NB4 (cell line): ENCODE results near the gene SRSF12.

Experiments used
- MYC ChIP-seq: IDR thresholded peaks from 2 replicates; pipeline ENCODE4 v1.6.1; 2011; ENCODE audit warnings: low read depth, low read length
- POLR2A ChIP-seq: IDR thresholded peaks from 2 replicates; pipeline ENCODE4 v1.6.1; 2011; ENCODE audit warnings: mild to moderate bottlenecking; ENCODE audit not compliant: insufficient read length; ENCODE audit errors: extremely low read depth
- TF ChIP-seq, protein P1 (sequence below): IDR thresholded peaks from one replicate; pipeline ENCODE4 v1.5.1; 2012; ENCODE audit warnings: low read depth, low read length
- TF ChIP-seq, protein P2 (sequence below): IDR thresholded peaks from 2 replicates; pipeline ENCODE4 v1.6.1; 2011; ENCODE audit warnings: low read depth, low read length

DNA sequence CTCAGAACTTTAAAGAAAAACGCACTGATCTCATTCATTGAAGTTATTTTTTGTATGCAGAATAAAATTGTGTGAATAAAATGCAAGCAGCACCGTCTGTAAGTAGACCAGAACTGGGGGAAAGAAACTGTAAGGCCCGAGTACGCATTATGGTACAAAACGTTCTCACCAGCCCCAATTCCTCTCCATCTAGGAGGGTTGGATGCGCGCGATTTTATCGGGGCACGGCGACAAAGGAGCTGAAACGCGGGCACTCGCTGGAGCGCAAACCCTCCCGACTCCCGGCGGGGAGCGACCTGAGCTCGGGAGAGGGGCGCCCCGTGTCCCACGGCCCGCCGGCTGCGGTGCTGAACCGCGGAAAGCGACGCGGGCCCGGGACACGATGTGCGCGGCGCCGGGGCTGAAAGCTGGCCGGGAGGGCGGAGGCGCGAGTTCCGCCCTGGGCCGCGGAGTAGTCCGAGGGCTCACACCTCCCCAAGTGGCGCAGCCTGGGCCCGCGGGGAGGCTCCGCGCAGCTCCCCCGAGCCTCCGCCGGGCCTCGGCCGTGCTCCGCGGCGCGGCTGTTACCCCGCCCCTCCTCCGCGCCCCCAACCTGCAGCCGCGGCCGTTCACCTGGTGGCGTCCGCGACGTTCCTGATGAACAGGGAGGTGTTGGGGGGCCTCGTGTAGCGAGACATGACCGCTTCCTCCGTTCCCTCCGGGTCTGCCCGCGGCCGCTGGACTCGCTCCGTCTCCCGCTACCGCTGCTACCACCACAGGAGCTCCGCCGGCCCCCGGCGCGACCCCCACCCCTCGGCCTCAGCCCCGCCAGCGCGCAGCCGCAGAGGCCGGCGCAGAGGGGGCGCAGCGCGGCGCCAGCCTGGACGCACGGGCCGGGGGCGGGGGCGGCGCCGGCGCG, at the start of gene SRSF12:
- TF ChIP-seq, protein P1, sequence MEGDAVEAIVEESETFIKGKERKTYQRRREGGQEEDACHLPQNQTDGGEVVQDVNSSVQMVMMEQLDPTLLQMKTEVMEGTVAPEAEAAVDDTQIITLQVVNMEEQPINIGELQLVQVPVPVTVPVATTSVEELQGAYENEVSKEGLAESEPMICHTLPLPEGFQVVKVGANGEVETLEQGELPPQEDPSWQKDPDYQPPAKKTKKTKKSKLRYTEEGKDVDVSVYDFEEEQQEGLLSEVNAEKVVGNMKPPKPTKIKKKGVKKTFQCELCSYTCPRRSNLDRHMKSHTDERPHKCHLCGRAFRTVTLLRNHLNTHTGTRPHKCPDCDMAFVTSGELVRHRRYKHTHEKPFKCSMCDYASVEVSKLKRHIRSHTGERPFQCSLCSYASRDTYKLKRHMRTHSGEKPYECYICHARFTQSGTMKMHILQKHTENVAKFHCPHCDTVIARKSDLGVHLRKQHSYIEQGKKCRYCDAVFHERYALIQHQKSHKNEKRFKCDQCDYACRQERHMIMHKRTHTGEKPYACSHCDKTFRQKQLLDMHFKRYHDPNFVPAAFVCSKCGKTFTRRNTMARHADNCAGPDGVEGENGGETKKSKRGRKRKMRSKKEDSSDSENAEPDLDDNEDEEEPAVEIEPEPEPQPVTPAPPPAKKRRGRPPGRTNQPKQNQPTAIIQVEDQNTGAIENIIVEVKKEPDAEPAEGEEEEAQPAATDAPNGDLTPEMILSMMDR: no peak
- no peak for TF ChIP-seq POLR2A
- TF ChIP-seq, protein P2, sequence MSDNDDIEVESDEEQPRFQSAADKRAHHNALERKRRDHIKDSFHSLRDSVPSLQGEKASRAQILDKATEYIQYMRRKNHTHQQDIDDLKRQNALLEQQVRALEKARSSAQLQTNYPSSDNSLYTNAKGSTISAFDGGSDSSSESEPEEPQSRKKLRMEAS: no peak
- no peak for TF ChIP-seq MYC
